ENCODE results near the gene PSG1.

GRCh38 chr19:42816894-42817293 is 62.6 kb downstream of the PSG1 start:
- no peak for TF ChIP-seq EZH2phosphoT487 (IDR thresholded peaks at IDR 0.05; ENCODE audit: borderline replicate concordance, low read depth, low read length)
- TF ChIP-seq, protein P1, sequence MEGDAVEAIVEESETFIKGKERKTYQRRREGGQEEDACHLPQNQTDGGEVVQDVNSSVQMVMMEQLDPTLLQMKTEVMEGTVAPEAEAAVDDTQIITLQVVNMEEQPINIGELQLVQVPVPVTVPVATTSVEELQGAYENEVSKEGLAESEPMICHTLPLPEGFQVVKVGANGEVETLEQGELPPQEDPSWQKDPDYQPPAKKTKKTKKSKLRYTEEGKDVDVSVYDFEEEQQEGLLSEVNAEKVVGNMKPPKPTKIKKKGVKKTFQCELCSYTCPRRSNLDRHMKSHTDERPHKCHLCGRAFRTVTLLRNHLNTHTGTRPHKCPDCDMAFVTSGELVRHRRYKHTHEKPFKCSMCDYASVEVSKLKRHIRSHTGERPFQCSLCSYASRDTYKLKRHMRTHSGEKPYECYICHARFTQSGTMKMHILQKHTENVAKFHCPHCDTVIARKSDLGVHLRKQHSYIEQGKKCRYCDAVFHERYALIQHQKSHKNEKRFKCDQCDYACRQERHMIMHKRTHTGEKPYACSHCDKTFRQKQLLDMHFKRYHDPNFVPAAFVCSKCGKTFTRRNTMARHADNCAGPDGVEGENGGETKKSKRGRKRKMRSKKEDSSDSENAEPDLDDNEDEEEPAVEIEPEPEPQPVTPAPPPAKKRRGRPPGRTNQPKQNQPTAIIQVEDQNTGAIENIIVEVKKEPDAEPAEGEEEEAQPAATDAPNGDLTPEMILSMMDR (conservative IDR thresholded peaks at IDR 0.05; ENCODE audit: low read length) = no peak
